Activated naive CD4-positive, alpha-beta T cell treated with Interleukin-2 at 50 U/mL for 16 hours (primary cell): ENCODE measurements around the gene SRL.
"Not testable (repeated sequence)": the region's sequence is repeated elsewhere in the genome, so short reads cannot be mapped to it uniquely, and the experiment has no call there.

Source experiments
- DNase-seq: peaks from one replicate; pipeline ENCODE4 v3.0.0-alpha.2; 2020

Gene SRL

DNA sequence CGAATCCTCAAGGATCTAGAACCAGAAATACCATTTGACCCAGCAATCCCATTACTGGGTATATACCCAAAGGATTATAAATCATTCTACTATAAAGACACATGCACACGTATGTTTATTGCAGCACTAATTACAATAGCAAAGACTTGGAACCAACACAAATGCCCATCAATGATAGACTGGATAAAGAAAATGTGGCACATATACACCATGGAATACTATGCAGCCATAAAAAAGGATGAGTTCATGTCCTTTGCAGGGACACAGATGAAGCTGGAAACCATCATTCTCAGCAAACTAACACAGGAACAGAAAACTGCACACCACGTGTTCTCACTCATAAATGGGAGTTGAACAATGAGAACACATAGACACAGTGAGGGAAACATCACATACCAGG is 85.4 kb downstream of the SRL start:
- not testable (repeated sequence) for DNase-seq

DNA sequence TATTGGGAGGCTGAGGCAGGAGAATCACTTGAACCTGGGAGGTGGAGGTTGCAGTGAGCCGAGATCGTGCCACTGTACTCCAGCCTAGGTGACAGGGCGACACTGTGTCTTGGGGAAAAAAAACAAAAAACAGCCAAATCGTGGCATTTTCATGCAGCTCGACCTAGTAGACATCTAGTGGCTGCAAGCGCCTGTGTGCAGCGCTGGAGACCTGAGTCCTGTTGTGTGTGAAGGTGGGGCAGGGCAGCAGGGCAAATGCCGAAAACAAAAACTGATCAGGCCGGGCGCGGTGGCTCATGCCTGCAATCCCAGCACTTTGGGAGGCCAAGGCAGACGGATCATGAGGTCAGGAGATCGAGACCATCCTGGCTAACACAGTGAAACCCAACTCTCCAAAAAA is 88.5 kb downstream of the SRL start:
- not testable (repeated sequence) for DNase-seq

DNA sequence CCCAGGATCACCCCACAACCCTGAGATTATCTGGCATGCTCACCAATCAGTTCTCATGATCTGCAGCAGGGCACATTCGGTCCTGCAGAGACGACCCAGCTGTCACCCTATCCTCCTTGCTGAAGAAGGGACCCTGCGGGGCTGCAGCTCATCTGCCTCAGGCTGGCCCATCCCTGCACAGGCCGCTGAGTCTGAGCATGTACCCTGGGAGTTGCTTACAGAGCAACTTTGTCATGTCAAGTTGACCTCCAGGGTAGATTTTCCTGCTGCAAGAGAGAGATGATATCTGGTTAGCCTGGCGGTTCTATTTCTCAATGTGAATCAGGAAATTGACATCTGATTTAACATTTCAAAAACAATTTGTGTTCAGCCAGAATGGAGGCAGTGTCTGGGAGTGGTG is 89.6 kb downstream of the SRL start:
- no peak for DNase-seq

DNA sequence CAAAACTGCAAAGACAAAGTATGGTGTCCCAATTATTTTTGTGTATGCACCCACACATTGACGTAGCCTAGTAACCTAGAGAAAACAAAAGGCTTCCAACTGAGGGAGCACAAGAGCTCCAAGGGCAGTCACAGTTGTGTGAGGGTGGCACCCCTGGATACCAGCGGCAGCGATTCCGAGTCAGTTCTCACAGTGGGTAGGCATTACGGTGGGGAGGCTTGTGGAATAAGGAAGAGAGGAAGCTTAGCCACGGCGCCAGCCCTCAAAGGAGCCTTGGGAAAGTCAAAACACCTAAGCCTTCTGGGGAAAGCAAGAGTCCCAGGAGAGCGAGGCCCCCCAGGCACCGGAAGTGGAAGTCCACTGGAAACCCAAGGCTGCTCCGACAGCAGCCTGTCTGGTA is 94.6 kb downstream of the SRL start:
- DNase-seq, result no peak

DNA sequence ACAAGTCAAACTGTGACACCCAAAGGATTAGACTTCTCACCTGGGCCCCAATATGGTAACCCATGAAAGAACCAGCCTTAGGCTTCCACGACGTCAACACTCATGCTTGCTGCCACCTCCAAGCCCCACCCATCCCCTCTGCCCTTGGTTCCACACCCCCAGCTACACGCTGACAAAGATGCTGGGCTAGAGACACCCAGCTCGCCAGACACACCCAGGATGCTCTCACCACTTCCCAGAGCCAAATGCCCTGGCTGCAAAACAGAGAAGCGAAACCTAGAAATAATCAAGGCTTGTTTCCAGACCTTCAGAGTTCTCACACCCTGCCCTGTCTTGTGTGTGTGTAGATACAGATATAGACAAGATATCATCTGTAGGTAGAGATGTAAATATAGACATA is 99.6 kb downstream of the SRL start:
- peak; percentile 34 for DNase-seq

DNA sequence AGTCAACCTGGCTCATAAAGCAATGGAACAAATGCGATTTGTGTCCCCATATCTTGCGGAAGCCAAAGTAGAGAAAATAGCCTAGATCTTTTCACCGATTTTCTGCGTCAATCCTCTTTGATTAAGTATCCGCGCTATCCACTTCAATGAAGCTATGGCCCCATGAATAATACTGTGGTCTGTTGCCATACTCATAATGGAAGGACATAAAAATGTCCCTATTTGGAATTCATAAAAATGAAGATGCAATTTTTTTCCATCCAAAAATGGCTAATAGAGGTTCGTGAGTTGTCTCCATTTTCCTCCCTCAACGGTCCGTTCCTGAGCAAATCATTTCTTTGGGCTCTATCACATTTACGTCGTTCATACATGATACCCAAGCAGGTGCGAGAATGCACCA is 100.3 kb downstream of the SRL start:
- DNase-seq, result no peak

DNA sequence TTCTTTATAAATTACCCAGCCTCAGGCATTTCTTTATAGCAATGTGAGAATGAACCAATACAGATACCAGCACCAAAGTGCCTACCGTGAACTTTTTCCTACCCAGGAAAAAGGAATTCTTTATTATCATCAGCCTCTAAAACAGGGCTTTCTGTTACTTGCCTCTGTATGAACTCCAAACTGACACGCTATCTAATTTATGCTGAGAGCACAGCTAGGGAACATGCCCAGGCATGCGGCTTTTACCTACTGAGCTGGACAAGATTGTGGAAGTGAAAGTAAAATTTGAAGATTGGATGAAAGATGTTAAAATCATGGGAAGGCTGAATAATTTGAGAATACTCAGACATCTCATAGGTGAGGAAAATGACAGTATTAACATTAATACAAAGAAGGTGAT is 101.2 kb downstream of the SRL start:
- DNase-seq, result no peak

DNA sequence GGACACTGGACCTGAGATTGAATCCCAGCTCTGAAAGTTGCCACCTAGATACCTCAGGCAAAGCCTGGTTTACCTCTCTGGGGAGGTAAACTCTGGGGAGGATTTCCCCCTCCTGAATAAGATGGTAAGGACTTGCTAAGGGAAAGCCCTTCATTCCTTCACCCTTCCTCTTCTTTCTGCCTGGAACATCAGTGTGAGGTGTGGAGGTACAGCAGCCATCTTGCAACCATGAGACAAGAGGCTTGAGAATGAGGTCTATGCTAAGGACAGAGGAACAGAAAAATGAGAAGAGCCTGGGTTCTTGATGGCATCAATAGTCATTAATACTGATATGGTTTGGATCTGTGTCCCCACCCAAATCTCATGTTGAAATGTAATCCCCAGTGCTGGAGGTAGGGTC is 101.9 kb downstream of the SRL start:
- DNase-seq, result no peak
